Ascending aorta (tissue), 2 donors: ENCODE measurements around the gene ADGRV1. TPM values are rescaled to one million over a fixed set of nuclear protein-coding genes. Genes with fewer than 3 reads are reported as not detected.
"Not testable (repeated sequence)": the region's sequence is repeated elsewhere in the genome, so short reads cannot be mapped to it uniquely, and the experiment has no call there.

ENCODE experiments used
- DNase-seq, 2 donors: peaks; one replicate each; pipeline ENCODE4 v3.0.0-alpha.2; 2019; ENCODE audit warnings: low spot score in 2 of 2
- H3K27ac ChIP-seq, 2 donors: fragments of 200-600 bp; sonication (generic); one replicate each; pipeline ENCODE4 v1.5.1; 2016 to 2017; ENCODE audit warnings: mild to moderate bottlenecking in 1 of 2
- H3K27me3 ChIP-seq: fragments of 200-600 bp; sonication (generic); one replicate; pipeline ENCODE4 v1.5.1; 2017
- H3K36me3 ChIP-seq, 2 donors: fragments of 200-600 bp; sonication (generic); one replicate each; pipeline ENCODE4 v1.5.1; 2016
- H3K4me1 ChIP-seq, 2 donors: fragments of 200-600 bp; sonication (generic); one replicate each; pipeline ENCODE4 v1.5.1; 2016 to 2017; ENCODE audit warnings: mild to moderate bottlenecking in 1 of 2
- H3K4me3 ChIP-seq, 2 donors: fragments of 200-600 bp; sonication (generic); one replicate each; pipeline ENCODE4 v1.5.1; 2016 to 2017; ENCODE audit warnings: mild to moderate bottlenecking in 1 of 2
- H3K9me3 ChIP-seq, 2 donors: fragments of 200-600 bp; sonication (generic); one replicate each; pipeline ENCODE4 v1.5.1; 2016
- CTCF ChIP-seq, 3 experiments: fragments of 200-600 bp in 2 of 3; fragments of 450-650 bp in 1 of 3; sonication (generic) in 2 of 3; IDR thresholded peaks; one replicate each; pipeline ENCODE4 v1.5.1; 2016 to 2019; ENCODE audit warnings: antibody characterized with exemption in 3 of 3, mild to moderate bottlenecking in 1 of 3, moderate library complexity in 1 of 3
- intact Hi-C: fragments of 100-400 bp; cut with DNase I; formaldehyde crosslinking; loops from one replicate; pipeline ENCODE4 v1.15.1; 2023
- total RNA-seq: library from RNA; depleted of rRNA; stranded (reverse); fragments of >200 nt; gene quantifications from one replicate; pipeline ENCODE4 v1.1.0, GENCODE V29; 2016

Gene ADGRV1
- total RNA-seq, 1 donor from 2014 or later = 6.9 TPM

GRCh38 chr5:90571147-90571773, 12.7 kb downstream of the ADGRV1 start:
- Histone ChIP-seq H3K9me3 (no peaks in the 10 kb centered on the region), H3K4me1 (no peaks in the 10 kb centered on the region), H3K4me3 (no peak overlapping the region), H3K36me3 (no peaks in the 10 kb centered on the region), H3K27me3 (no peaks in the 10 kb centered on the region), H3K27ac (no peak overlapping the region)
- TF ChIP-seq CTCF (IDR thresholded peaks at IDR 0.05) = no peak
- intact Hi-C loops = no loop called here
- no peak for DNase-seq

- Histone ChIP-seq H3K27me3 (no peaks in the 10 kb centered on the region), H3K36me3 (no peaks in the 10 kb centered on the region), H3K4me1 (no peaks in the 10 kb centered on the region), H3K27ac (no peak overlapping the region), H3K9me3 (no peaks in the 10 kb centered on the region), H3K4me3 (no peak overlapping the region)
- DNase-seq = no peak
- intact Hi-C loops = no loop called here
- no peak for TF ChIP-seq CTCF (IDR thresholded peaks at IDR 0.05)
Measured at GRCh38 chr5:90575712-90576111, 17.1 kb downstream of the ADGRV1 start.

GRCh38 chr5:90576566-90576965, 18.0 kb downstream of the ADGRV1 start:
- H3K36me3 ChIP-seq, H3K4me3 ChIP-seq, DNase-seq, H3K9me3 ChIP-seq, intact Hi-C loops, H3K27ac ChIP-seq, H3K4me1 ChIP-seq, H3K27me3 ChIP-seq: not testable (repeated sequence)

GRCh38 chr5:90579905-90580304, 21.3 kb downstream of the ADGRV1 start:
- not testable (repeated sequence) for H3K36me3 ChIP-seq

GRCh38 chr5:90581956-90582355, 23.4 kb downstream of the ADGRV1 start:
- H3K36me3 ChIP-seq = no peaks in the 10 kb centered on the region
- TF ChIP-seq CTCF (IDR thresholded peaks at IDR 0.05) = no peak
- DNase-seq = no peak
- H3K4me3 ChIP-seq = no peak overlapping the region
- intact Hi-C loops = no loop called here
- no peaks in the 10 kb centered on the region for H3K9me3 ChIP-seq
- no peak overlapping the region for H3K27ac ChIP-seq
- H3K27me3 ChIP-seq = no peaks in the 10 kb centered on the region
- H3K4me1 ChIP-seq = no peaks in the 10 kb centered on the region

More at GRCh38 chr5:90579905-90580304, 21.3 kb downstream of the ADGRV1 start:
- intact Hi-C loops, H3K9me3 ChIP-seq, H3K27ac ChIP-seq, DNase-seq, H3K4me1 ChIP-seq, H3K4me3 ChIP-seq, H3K27me3 ChIP-seq: not testable (repeated sequence)

GRCh38 chr5:90585337-90585986, 26.9 kb downstream of the ADGRV1 start:
- TF ChIP-seq CTCF (IDR thresholded peaks at IDR 0.05) = no peak
- Histone ChIP-seq H3K27me3 (no peaks in the 10 kb centered on the region), H3K9me3 (no peaks in the 10 kb centered on the region), H3K4me3 (no peak overlapping the region), H3K27ac (no peak overlapping the region), H3K4me1 (no peaks in the 10 kb centered on the region), H3K36me3 (no peaks in the 10 kb centered on the region)
- intact Hi-C loops = no loop called here
- no peak for DNase-seq
